GM12872 (cell line): ENCODE data around the gene GGN.

ENCODE experiments used
- CTCF ChIP-seq: IDR thresholded peaks from 3 replicates; pipeline ENCODE4 v1.5.1; 2011; ENCODE audit warnings: low read depth, mild to moderate bottlenecking, low read length, moderate library complexity; ENCODE audit not compliant: insufficient read depth

GGN gene

GRCh38 chr19:38404858-38405257, 17.0 kb upstream of the GGN start:
- TF ChIP-seq CTCF: no peak

GRCh38 chr19:38402967-38403674, 15.3 kb upstream of the GGN start, which contains the start of gene FAM98C:
Gene FAM98C (plus strand): TSS chr19:38403093. CDS start chr19:38403154, 61 bp downstream.
- TF ChIP-seq CTCF: peak; percentile 87

- TF ChIP-seq CTCF: no peak
Observed at GRCh38 chr19:38402623-38402966, 14.8 kb upstream of the GGN start.

- TF ChIP-seq CTCF: no peak
Observed at GRCh38 chr19:38401148-38401547, 13.3 kb upstream of the GGN start.

GRCh38 chr19:38400361-38400760, 12.5 kb upstream of the GGN start:
- TF ChIP-seq CTCF: no peak

GRCh38 chr19:38399537-38399936, 11.7 kb upstream of the GGN start:
- TF ChIP-seq CTCF: no peak

- no peak for TF ChIP-seq CTCF
Observed at GRCh38 chr19:38399081-38399480, 11.2 kb upstream of the GGN start.
